HepG2 (cell line): Measurements from ENCODE around the gene PPIL6. TPM values are rescaled to one million over a fixed set of nuclear protein-coding genes. Genes with fewer than 3 reads are reported as not detected.

Experiments
- ATAC-seq: fragments of 200-7000 bp; cut with Tn5 transposase; 3 replicates; pipeline ENCODE4 v1.9.1; 2020; ENCODE audit warnings: mild to moderate bottlenecking, moderate library complexity
- BruUV-seq: library from RNA; stranded (reverse); fragments of 400-500 nt; replicated peaks from 2 replicates; lab custom pipeline; 2021; lab: Mats Ljungman, UMichigan
- CTCF ChIA-PET: fragments of 300-600 bp; formaldehyde crosslinking; extraction: SDS; loops from one replicate; lab custom pipeline; 2021; ENCODE audit warnings: low total read pairs, inconsistent platforms, low intra/inter-chr PET ratio; lab: Yijun Ruan, JAX
- POLR2A ChIA-PET: fragments of 350-600 bp; sonication (Branson Sonifier 250); formaldehyde crosslinking; loops from one replicate; lab custom pipeline; 2020; ENCODE audit warnings: antibody characterized with exemption, inconsistent platforms; lab: Yijun Ruan, JAX
- DNase-seq: peaks from one replicate; pipeline ENCODE4 v3.0.0-alpha.2; 2015; ENCODE audit warnings: low spot score
- FAIRE-seq: peaks from 3 replicates; lab custom pipeline; 2011; peaks lifted over from hg19 to GRCh38; lab: Jason Lieb, UNC
- H2AFZ ChIP-seq: one replicate; pipeline ENCODE4 v1.6.1; 2011; ENCODE audit warnings: low read length, inconsistent platforms
- H3K27ac ChIP-seq: fragments of 300-600 bp; 3 replicates; pipeline ENCODE4 v1.8.0; 2011; ENCODE audit warnings: mixed run types, mild to moderate bottlenecking, mixed read lengths, low read length, inconsistent platforms; ENCODE audit not compliant: insufficient read depth; ENCODE audit errors: extremely low read length
- H3K27me3 ChIP-seq, 2 experiments: fragments of 200-600 bp in 1 of 2; 2 replicates in 1 of 2; 3 replicates in 1 of 2; pipeline versions ENCODE4 v1.6.0 to v1.8.0; 2011; ENCODE audit warnings: low read length in 2 of 2, mild to moderate bottlenecking in 2 of 2, moderate library complexity in 2 of 2, inconsistent platforms in 1 of 2; ENCODE audit not compliant: insufficient read depth in 2 of 2, control insufficient read depth in 1 of 2
- H3K36me3 ChIP-seq, 2 experiments: fragments of 200-600 bp in 1 of 2; replicated peaks in 1 of 2; 2 replicates in 1 of 2; 3 replicates in 1 of 2; pipeline versions ENCODE4 v1.5.1 to v1.8.0; 2011; ENCODE audit warnings: low read length in 2 of 2, inconsistent platforms in 1 of 2; ENCODE audit not compliant: insufficient read depth in 2 of 2, control insufficient read depth in 1 of 2
- H3K4me1 ChIP-seq: 2 replicates; pipeline ENCODE4 v1.5.1; 2012; ENCODE audit warnings: low read length, inconsistent platforms; ENCODE audit not compliant: insufficient read depth
- H3K4me2 ChIP-seq: 2 replicates; pipeline ENCODE4 v1.6.0; 2011; ENCODE audit warnings: low read depth, low read length, inconsistent platforms
- H3K4me3 ChIP-seq, 3 experiments: fragments of 200-600 bp in 1 of 3; sonication (generic), shearing (Covaris generic) in 1 of 3; replicated peaks in 1 of 3; 2 replicates each; pipeline ENCODE4 v1.5.1; 2011 to 2016; ENCODE audit warnings: low read length in 3 of 3, inconsistent platforms in 2 of 3, low read depth in 2 of 3, mild to moderate bottlenecking in 2 of 3, control low read depth in 1 of 3, mixed read lengths in 1 of 3; ENCODE audit not compliant: insufficient read depth in 1 of 3
- H3K79me2 ChIP-seq: one replicate; pipeline ENCODE4 v1.6.1; 2011; ENCODE audit warnings: low read length, inconsistent platforms; ENCODE audit not compliant: insufficient read depth
- H3K9ac ChIP-seq: 2 replicates; pipeline ENCODE4 v1.6.0; 2011; ENCODE audit warnings: mild to moderate bottlenecking, low read depth, low read length, inconsistent platforms; ENCODE audit not compliant: insufficient read depth
- H3K9me3 ChIP-seq: 2 replicates; pipeline ENCODE4 v1.5.1; 2012; ENCODE audit warnings: mild to moderate bottlenecking, low read length
- H4K20me1 ChIP-seq: 2 replicates; pipeline ENCODE4 v1.6.0; 2011; ENCODE audit warnings: inconsistent platforms, mild to moderate bottlenecking, low read length, moderate library complexity; ENCODE audit not compliant: insufficient read depth
- AGO2 ChIP-seq: fragments of 200-400 bp; formaldehyde crosslinking; optimal IDR thresholded peaks from 2 replicates; pipeline ENCODE3; 2017; ENCODE audit warnings: mild to moderate bottlenecking, low read depth, low read length, moderate library complexity
- CTCF ChIP-seq: sonication (generic); formaldehyde crosslinking; IDR thresholded peaks from 2 replicates; pipeline ENCODE4 v1.5.0; 2020; ENCODE audit warnings: mild to moderate bottlenecking, missing genetic modification reagents, moderate library complexity
- POLR2A ChIP-seq, 2 experiments: IDR thresholded peaks; 2 replicates each; pipeline ENCODE4 v1.6.1; 2011; ENCODE audit warnings: low read depth in 2 of 2, low read length in 2 of 2, mild to moderate bottlenecking in 1 of 2, moderate library complexity in 1 of 2; ENCODE audit not compliant: insufficient read depth in 1 of 2
- POLR2G ChIP-seq: fragments of 200-400 bp; formaldehyde crosslinking; IDR thresholded peaks from 2 replicates; pipeline ENCODE4 v1.6.1; 2018; ENCODE audit warnings: mild to moderate bottlenecking, low read depth, low read length, moderate library complexity
- ZBTB34 ChIP-seq: sonication (generic); formaldehyde crosslinking; IDR thresholded peaks from 2 replicates; pipeline ENCODE4 v1.8.0; 2022; ENCODE audit warnings: mild to moderate bottlenecking, missing genetic modification reagents
- ZNF3 ChIP-seq: IDR thresholded peaks from 2 replicates; pipeline ENCODE4 v1.7.0; 2017; ENCODE audit warnings: inconsistent platforms
- WGBS: methylation state at CpG from one replicate; pipeline ENCODE4 v1.1.6; 2017; ENCODE audit warnings: low lambda C conversion rate; 5-methylcytosine and 5-hydroxymethylcytosine counted together
- in situ Hi-C: cut with HindIII; loops from 2 replicates; pipeline ENCODE4 v1.10.0; 2017; ENCODE audit warnings: low pct_unique_long_range_greater_than_20kb; ENCODE audit not compliant: extremely low pct_ligation_motif_present
- intact Hi-C: fragments of 100-400 bp; cut with micrococcal nuclease; formaldehyde crosslinking; loops from one replicate; pipeline ENCODE4 v1.10.0; 2022; ENCODE audit not compliant: unreplicated experiment
- polyA plus RNA-seq, 8 experiments: library from polyadenylated mRNA; depleted of rRNA in 3 of 8; stranded (reverse) in 7 of 8; unstranded in 1 of 8; fragments of >200 nt; fragmentation: Illumina TruSeq in 4 of 8; extraction: Trizol in 4 of 8; gene quantifications; 2 replicates each; pipeline versions ENCODE4 v1.2.1 to v1.2.3, GENCODE V29; 2011 to 2016; ENCODE audit warnings: low read depth in 4 of 8, missing spikeins in 1 of 8, mixed read lengths in 1 of 8; ENCODE audit not compliant: insufficient read depth in 1 of 8
- total RNA-seq, 5 experiments: library from RNA; depleted of rRNA; stranded (reverse); fragments of >200 nt; fragmentation: Illumina TruSeq; extraction: Trizol; gene quantifications; 2 replicates each; pipeline ENCODE4 v1.2.3, GENCODE V29; 2016; ENCODE audit warnings: low read depth in 1 of 5

PPIL6 gene
- total and polyA plus RNA-seq, 2 of the 13 experiments (the other 11 are each of a cell fraction or from before 2014, with no cell fraction given), result 0.22 to 0.46 TPM

- no peaks in the 10 kb centered on the region for H3K27me3 ChIP-seq
- no peak overlapping the region for H3K9ac ChIP-seq
- BruUV-seq, result no TSS peak
- no peak overlapping the region for H3K27ac ChIP-seq
- DNase-seq, result no peak
- H4K20me1 ChIP-seq, result no peaks in the 10 kb centered on the region
- no peak for FAIRE-seq
- in situ Hi-C loops, result no loop called here
- peaks cover 2 to 5% of the 10 kb centered on the region in 2 experiments; a peak in 3 of 5 replicates for H3K36me3 ChIP-seq
- no peak overlapping the region for H2AFZ ChIP-seq
- TF ChIP-seq POLR2A (IDR thresholded peaks at IDR 0.05; ENCODE audit: insufficient read depth in 1 of 2, low read depth in 2 of 2, low read length in 2 of 2) (peak in 1 of 2 experiments; percentile 41; a peak in 1 of 4 replicates), CTCF (CRISPR knock-in tag) (peak; percentile 44), AGO2 (peak; percentile 41), ZBTB34 (no peak), ZNF3 (CRISPR knock-in tag) (peak; percentile 64; the same call in 1 of the 2 replicates), POLR2G (peak; percentile 23; the same call in 1 of the 2 replicates)
- WGBS, result 96% methylated on average over 7 of the region's 8 CpGs
- no peak overlapping the region for H3K4me3 ChIP-seq
- peak; percentile 46 for ATAC-seq
- CTCF ChIA-PET, result no interaction called here
- H3K4me1 ChIP-seq, result no peaks in the 10 kb centered on the region
- H3K4me2 ChIP-seq, result no peak overlapping the region
- POLR2A ChIA-PET, result interaction anchor here (1.3 kb wide), 1 partner anchor 64 kb away, joined by 4 read pairs; no protein-coding TSS in a partner anchor
- H3K79me2 ChIP-seq, result no peaks in the 10 kb centered on the region
- H3K9me3 ChIP-seq, result no peaks in the 10 kb centered on the region
- intact Hi-C loops, result no loop called here
These were observed 7.6 kb upstream of the PPIL6 start for GRCh38 chr6:109447878-109448555.
